ENCODE results near the gene DMXL2.
"Not testable (repeated sequence)": the region's sequence is repeated elsewhere in the genome, so short reads cannot be mapped to it uniquely, and the experiment has no call there.

DMXL2 gene

GRCh38 chr15:51658664-51659063, 36.1 kb upstream of the DMXL2 start:
- H3K9ac ChIP-seq (ENCODE audit: low read length) = no peak overlapping the region
- H4K20me1 ChIP-seq (ENCODE audit: low read depth, low read length) = no peaks in the 10 kb centered on the region
- H3K9me3 ChIP-seq (ENCODE audit: insufficient read depth, low read length) = no peaks in the 10 kb centered on the region
- no peak overlapping the region for H2AFZ ChIP-seq (ENCODE audit: low read depth, low read length, severe bottlenecking)
- no peak overlapping the region for H3K4me2 ChIP-seq (ENCODE audit: low read depth, low read length, poor library complexity, severe bottlenecking)
- H3K27me3 ChIP-seq (ENCODE audit: low read length) = no peaks in the 10 kb centered on the region
- H3K9me2 ChIP-seq (replicated peaks; ENCODE audit: insufficient read depth, low read length) = no peaks in the 10 kb centered on the region
- no peaks in the 10 kb centered on the region for H3K36me3 ChIP-seq (ENCODE audit: low read length)
- no peak overlapping the region for H3K27ac ChIP-seq (ENCODE audit: low read depth, low read length)
- no peak for TF ChIP-seq EZH2phosphoT487 (conservative IDR thresholded peaks at IDR 0.05; ENCODE audit: low read length)
- TF ChIP-seq CTCF (IDR thresholded peaks at IDR 0.05; ENCODE audit: insufficient read depth, low read length, poor library complexity, severe bottlenecking) = no peak
- H3K4me3 ChIP-seq (ENCODE audit: insufficient read depth, low read length, poor library complexity, severe bottlenecking) = no peak overlapping the region
- H3K79me2 ChIP-seq (ENCODE audit: insufficient read depth, low read length) = no peaks in the 10 kb centered on the region
- no peaks in the 10 kb centered on the region for H3F3A ChIP-seq (ENCODE audit: insufficient read depth)

GRCh38 chr15:51655401-51656057, 33.0 kb upstream of the DMXL2 start:
- not testable (repeated sequence) for H3K27ac ChIP-seq (ENCODE audit: low read depth, low read length); H3K9ac ChIP-seq (ENCODE audit: low read length); H3K4me3 ChIP-seq (ENCODE audit: insufficient read depth, low read length, poor library complexity, severe bottlenecking); H3K9me3 ChIP-seq (ENCODE audit: insufficient read depth, low read length); H3F3A ChIP-seq (ENCODE audit: insufficient read depth); H4K20me1 ChIP-seq (ENCODE audit: low read depth, low read length); H3K4me2 ChIP-seq (ENCODE audit: low read depth, low read length, poor library complexity, severe bottlenecking); H3K36me3 ChIP-seq (ENCODE audit: low read length); H2AFZ ChIP-seq (ENCODE audit: low read depth, low read length, severe bottlenecking); H3K27me3 ChIP-seq (ENCODE audit: low read length); H3K9me2 ChIP-seq (replicated peaks; ENCODE audit: insufficient read depth, low read length); H3K79me2 ChIP-seq (ENCODE audit: insufficient read depth, low read length)

- Histone ChIP-seq H3K27me3 (ENCODE audit: low read length) (no peaks in the 10 kb centered on the region), H3K9me3 (ENCODE audit: insufficient read depth, low read length) (no peaks in the 10 kb centered on the region), H3F3A (ENCODE audit: insufficient read depth) (no peaks in the 10 kb centered on the region), H3K9ac (ENCODE audit: low read length) (no peak overlapping the region), H4K20me1 (ENCODE audit: low read depth, low read length) (no peaks in the 10 kb centered on the region), H3K4me2 (ENCODE audit: low read depth, low read length, poor library complexity, severe bottlenecking) (no peak overlapping the region), H3K27ac (ENCODE audit: low read depth, low read length) (no peak overlapping the region), H3K36me3 (ENCODE audit: low read length) (no peaks in the 10 kb centered on the region), H3K79me2 (ENCODE audit: insufficient read depth, low read length) (no peaks in the 10 kb centered on the region), H2AFZ (ENCODE audit: low read depth, low read length, severe bottlenecking) (no peak overlapping the region), H3K9me2 (replicated peaks; ENCODE audit: insufficient read depth, low read length) (no peaks in the 10 kb centered on the region), H3K4me3 (ENCODE audit: insufficient read depth, low read length, poor library complexity, severe bottlenecking) (no peak overlapping the region)
- no peak for TF ChIP-seq EZH2phosphoT487 (conservative IDR thresholded peaks at IDR 0.05; ENCODE audit: low read length)
- TF ChIP-seq CTCF (IDR thresholded peaks at IDR 0.05; ENCODE audit: insufficient read depth, low read length, poor library complexity, severe bottlenecking) = no peak
Observed at GRCh38 chr15:51652084-51652668, 29.6 kb upstream of the DMXL2 start.

All from SU-DHL-6 (cell line).